HUES64 (cell line): ENCODE measurements around the gene CACNA1A.
"Not testable (repeated sequence)": the region's sequence is repeated elsewhere in the genome, so short reads cannot be mapped to it uniquely, and the experiment has no call there.

Source experiments
- H3K27ac ChIP-seq: 2 replicates; pipeline ENCODE4 v1.7.0; 2013; ENCODE audit warnings: low read depth, low read length, inconsistent platforms
- H3K27me3 ChIP-seq: 2 replicates; pipeline ENCODE4 v1.6.1; 2013; ENCODE audit warnings: mild to moderate bottlenecking, low read length; ENCODE audit not compliant: insufficient read depth
- H3K36me3 ChIP-seq: 2 replicates; pipeline ENCODE4 v1.6.1; 2013; ENCODE audit warnings: mild to moderate bottlenecking, low read length; ENCODE audit not compliant: insufficient read depth
- H3K4me1 ChIP-seq: 2 replicates; pipeline ENCODE4 v1.6.1; 2013; ENCODE audit warnings: mild to moderate bottlenecking, low read length, moderate library complexity; ENCODE audit not compliant: insufficient read depth
- H3K4me3 ChIP-seq: 2 replicates; pipeline ENCODE4 v1.5.1; 2013; ENCODE audit warnings: mild to moderate bottlenecking, low read length, moderate library complexity
- H3K9ac ChIP-seq: 2 replicates; pipeline ENCODE4 v1.6.1; 2013; ENCODE audit warnings: mild to moderate bottlenecking, low read depth, low read length
- H3K9me3 ChIP-seq: 2 replicates; pipeline ENCODE4 v1.6.1; 2013; ENCODE audit warnings: low read depth, low read length; ENCODE audit not compliant: insufficient read depth
- WGBS: fragments of 150-250, 120-280 bp; methylation state at CpG from one replicate; pipeline ENCODE4 v1.1.7; 2013; ENCODE audit warnings: missing lambda C conversion rate; 5-methylcytosine and 5-hydroxymethylcytosine counted together

CACNA1A gene

DNA sequence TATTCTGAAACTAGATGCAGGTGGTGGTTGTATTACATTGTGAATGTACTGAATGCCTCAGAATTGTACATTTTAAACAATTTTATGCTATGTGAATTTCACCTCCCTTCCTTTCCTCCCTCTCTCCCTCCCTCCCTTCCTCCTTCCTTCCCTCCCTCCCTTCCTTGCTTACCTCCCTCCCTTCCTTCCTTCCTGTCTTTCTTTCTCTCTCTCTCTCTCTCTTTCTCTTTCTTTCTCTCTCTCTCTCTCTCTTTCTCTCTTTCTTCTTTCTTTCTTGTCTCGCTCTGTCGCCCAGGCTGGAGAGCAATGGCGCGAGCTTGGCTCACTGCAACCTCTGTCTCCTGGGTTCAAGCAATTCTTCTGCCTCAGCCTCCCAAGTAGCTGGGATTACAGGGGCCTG, 318.9 kb downstream of the CACNA1A start:
- 95% methylated on average over 4 of the region's 4 CpGs for WGBS
- Histone ChIP-seq H3K4me1 (no peaks in the 10 kb centered on the region), H3K9ac (no peak overlapping the region), H3K4me3 (no peak overlapping the region), H3K36me3 (no peaks in the 10 kb centered on the region), H3K27ac (no peak overlapping the region), H3K9me3 (no peaks in the 10 kb centered on the region), H3K27me3 (no peaks in the 10 kb centered on the region)

DNA sequence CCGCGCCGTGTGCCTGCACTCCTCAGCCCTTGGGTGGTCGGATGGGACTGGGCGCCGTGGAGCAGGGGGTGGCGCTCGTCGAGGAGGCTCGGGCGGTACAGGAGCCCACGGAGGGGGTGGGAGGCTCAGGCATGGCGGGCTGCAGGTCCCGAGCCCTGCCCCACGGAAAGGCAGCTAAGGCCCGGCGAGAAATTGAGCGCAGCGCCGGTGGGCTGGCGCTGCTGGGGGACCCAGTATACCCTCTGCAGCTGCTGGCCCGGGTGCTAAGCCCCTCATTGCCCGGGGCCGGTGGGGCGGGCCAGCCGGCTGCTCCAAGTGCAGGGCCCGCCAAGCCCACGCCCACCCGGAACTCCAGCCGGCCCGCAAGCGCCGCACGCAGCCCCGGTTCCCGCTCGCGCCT, 319.6 kb downstream of the CACNA1A start:
- not testable (repeated sequence) for H3K9ac ChIP-seq, H3K36me3 ChIP-seq, H3K4me1 ChIP-seq, H3K27ac ChIP-seq, H3K4me3 ChIP-seq, H3K9me3 ChIP-seq, H3K27me3 ChIP-seq
- 90% methylated on average over 38 of the region's 38 CpGs for WGBS

DNA sequence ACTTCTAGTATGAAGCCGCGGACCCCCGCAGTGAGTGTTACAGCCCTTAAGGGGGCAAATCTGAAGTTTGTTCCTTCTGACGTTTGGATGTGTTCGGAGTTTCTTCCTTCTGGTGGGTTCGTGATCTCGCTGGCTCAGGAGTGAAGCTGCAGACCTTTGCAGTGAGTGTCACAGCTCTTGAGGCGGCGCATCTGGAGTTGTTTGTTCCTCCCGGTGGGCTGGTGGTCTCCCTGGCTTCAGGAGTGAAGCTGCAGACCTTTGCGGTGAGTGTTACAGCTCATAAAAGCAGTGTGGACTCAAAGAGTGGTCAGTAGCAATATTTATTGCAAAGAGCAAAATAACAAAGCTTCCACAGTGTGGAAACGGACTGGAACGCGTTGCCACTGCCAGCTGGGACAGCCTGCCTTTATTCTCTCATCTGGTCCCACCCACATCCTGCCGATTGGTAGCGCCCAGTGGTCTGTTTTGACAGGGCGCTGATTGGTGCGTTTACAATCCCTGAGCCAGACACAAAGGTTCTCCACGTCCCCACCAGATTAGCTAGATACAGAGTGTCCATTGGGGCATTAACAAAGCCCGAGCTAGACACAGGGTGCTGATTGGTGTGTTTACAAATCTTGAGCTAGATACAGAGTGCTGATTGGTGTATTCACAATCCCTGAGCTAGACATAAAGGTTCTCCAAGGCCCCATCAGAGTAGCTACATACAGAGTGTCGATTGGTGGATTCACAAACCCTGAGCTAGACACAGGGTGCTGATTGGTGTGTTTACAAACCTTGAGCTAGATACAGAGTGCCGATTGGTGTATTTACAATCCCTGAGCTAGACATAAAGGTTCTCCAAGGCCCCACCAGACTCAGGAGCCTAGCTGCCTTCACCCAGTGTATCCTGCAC, 320.3 kb downstream of the CACNA1A start:
- H3K27ac ChIP-seq, H3K4me3 ChIP-seq, H3K9ac ChIP-seq, H3K4me1 ChIP-seq, H3K36me3 ChIP-seq, H3K9me3 ChIP-seq, H3K27me3 ChIP-seq: not testable (repeated sequence)
- 96% methylated on average over 22 of the region's 22 CpGs for WGBS

- not testable (repeated sequence) for H3K9ac ChIP-seq, H3K9me3 ChIP-seq, H3K36me3 ChIP-seq, H3K27me3 ChIP-seq, H3K4me3 ChIP-seq, H3K4me1 ChIP-seq, H3K27ac ChIP-seq
- 89% methylated on average over 19 of the region's 23 CpGs for WGBS
Measured at GRCh38 chr19:13184926-13185325, 321.4 kb downstream of the CACNA1A start.

- Histone ChIP-seq H3K36me3 (no peaks in the 10 kb centered on the region), H3K27me3 (no peaks in the 10 kb centered on the region), H3K4me3 (no peak overlapping the region), H3K27ac (0 out of 2 replicates have a peak overlapping the region, but pooled peaks have one; percentile 40), H3K9ac (no peak overlapping the region; the same call in 1 of the 2 replicates), H3K4me1 (no peaks in the 10 kb centered on the region), H3K9me3 (no peaks in the 10 kb centered on the region)
- 90% methylated on average over 14 of the region's 16 CpGs for WGBS
Measured at GRCh38 chr19:13181747-13182388, 324.4 kb downstream of the CACNA1A start.

GRCh38 chr19:13178291-13178690, 328.0 kb downstream of the CACNA1A start:
- not testable (repeated sequence) for H3K27ac ChIP-seq, H3K4me1 ChIP-seq, H3K36me3 ChIP-seq, H3K4me3 ChIP-seq, H3K9me3 ChIP-seq, H3K9ac ChIP-seq, H3K27me3 ChIP-seq
- WGBS, result 95% methylated on average over 10 of the region's 10 CpGs

DNA sequence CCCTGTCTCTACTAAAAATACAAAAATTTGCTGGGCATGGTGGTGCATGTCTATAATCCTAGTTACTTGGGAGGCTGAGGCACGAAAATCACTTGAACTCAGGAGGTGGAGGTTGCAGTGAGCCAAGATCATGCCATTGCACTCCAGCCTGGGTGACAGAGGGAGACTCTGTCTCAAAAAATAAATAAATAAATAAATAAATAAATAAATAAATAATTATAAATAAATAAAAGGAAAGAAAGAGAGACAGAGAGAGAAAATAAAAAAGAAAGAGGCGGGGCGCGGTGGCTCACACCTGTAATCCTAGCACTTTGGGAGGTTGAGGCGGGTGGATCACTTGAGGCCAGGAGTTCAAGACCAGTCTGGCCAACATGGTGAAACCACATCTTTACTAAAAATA, 328.7 kb downstream of the CACNA1A start:
- H3K27ac ChIP-seq, H3K4me1 ChIP-seq, H3K27me3 ChIP-seq, H3K4me3 ChIP-seq, H3K36me3 ChIP-seq, H3K9ac ChIP-seq, H3K9me3 ChIP-seq: not testable (repeated sequence)
- 97% methylated on average over 5 of the region's 5 CpGs for WGBS

DNA sequence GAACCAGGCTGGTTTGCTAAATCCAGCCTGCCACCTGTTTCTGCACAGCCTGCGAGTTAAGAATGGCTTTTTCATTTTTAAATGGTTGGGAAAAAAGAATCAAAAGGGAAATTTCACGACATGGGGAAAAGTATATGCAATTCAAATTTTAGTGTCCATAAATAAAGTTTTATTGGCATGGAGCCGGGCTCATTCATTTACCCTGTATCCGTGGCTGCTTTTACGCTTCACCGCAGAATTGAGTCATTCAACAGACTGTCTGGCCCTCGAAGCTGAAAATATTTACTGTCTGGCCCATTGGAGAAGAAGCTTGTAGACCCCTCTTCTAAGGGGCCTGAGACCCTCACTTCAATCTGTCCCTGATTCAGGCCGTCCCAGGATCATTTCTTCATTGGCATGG, 329.9 kb downstream of the CACNA1A start:
- no peaks in the 10 kb centered on the region for H3K36me3 ChIP-seq
- WGBS, result 91% methylated on average over 8 of the region's 8 CpGs
- H3K27me3 ChIP-seq, result no peaks in the 10 kb centered on the region
- H3K9me3 ChIP-seq, result no peaks in the 10 kb centered on the region
- H3K9ac ChIP-seq, result no peak overlapping the region
- H3K4me3 ChIP-seq, result no peak overlapping the region
- no peak overlapping the region for H3K27ac ChIP-seq
- no peaks in the 10 kb centered on the region for H3K4me1 ChIP-seq

- Histone ChIP-seq H3K36me3 (no peaks in the 10 kb centered on the region), H3K27me3 (no peaks in the 10 kb centered on the region), H3K9ac (no peak overlapping the region), H3K4me1 (peaks cover under 1% of the 10 kb centered on the region; the same call in 1 of the 2 replicates), H3K27ac (no peak overlapping the region), H3K9me3 (no peaks in the 10 kb centered on the region), H3K4me3 (no peak overlapping the region)
- WGBS, result 93% methylated on average over 12 of the region's 12 CpGs
Measured at GRCh38 chr19:13173139-13173737, 333.0 kb downstream of the CACNA1A start.

DNA sequence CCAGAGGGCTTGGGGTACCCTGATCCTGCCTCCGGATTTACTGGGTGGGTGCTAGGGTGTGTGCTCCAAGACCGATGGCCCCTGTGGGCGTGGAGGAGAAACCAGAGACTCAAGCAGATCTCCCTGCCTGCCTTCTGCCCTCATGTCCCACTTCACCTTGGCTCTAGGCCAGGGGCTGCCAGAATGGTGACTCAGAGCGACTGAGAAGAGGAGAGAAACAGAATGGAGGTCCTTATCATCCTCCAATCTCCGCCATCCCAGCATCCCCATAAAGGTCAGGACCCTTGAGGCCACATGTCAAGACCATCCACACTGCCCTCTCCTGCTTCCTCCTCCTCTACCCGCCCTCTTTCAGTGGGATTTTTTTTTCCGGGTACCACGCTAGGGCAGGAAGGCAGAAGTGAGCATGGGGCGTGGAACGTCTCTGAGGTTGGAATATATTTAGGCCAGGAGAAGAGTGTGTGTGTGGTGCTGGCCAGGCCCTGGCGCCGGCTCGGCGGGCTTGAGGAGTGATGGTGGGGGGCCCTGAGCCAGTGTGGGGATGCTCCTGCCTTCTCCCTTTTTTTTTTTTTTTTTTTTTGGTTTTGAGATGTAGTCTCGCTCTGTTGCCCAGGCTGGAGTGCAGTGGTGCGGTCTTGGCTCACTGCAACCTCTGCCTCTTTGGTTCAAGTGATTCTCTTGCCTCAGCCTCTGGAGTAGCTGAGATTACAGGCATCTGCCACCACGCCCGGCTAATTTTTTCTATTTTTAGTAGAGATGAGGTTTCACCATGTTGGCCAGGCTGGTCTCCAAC, 333.7 kb downstream of the CACNA1A start:
- Histone ChIP-seq H3K9ac (no peak overlapping the region), H3K27ac (no peak overlapping the region)

DNA sequence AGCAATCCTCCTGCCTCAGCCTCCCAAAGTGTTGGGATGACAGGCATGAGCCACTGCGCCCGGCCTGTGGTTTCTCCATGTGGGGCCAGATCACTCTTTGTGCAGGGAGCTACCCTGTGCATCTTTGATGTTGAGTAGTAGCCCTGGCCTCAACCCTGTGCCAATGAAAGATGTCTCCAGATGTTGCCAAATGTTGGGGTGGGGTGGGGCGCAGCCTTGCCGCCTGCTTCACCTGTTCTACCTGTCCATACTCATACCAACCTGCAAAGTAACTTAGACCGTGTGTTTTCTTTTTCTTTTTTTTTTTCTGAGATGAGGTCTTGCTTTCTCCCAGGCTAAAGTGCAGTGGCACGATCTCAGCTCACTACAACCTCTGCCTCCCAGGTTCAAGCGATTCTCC, 335.1 kb downstream of the CACNA1A start:
- no peaks in the 10 kb centered on the region for H3K27me3 ChIP-seq
- H3K4me1 ChIP-seq, result peaks cover 15% of the 10 kb centered on the region
- H3K9ac ChIP-seq, result no peak overlapping the region
- H3K27ac ChIP-seq, result no peak overlapping the region
- H3K4me3 ChIP-seq, result no peak overlapping the region
- no peaks in the 10 kb centered on the region for H3K36me3 ChIP-seq
- 92% methylated on average over 7 of the region's 7 CpGs for WGBS
- H3K9me3 ChIP-seq, result no peaks in the 10 kb centered on the region

More for the DNA sequence above, 333.7 kb downstream of the CACNA1A start:
- Histone ChIP-seq H3K9me3 (no peaks in the 10 kb centered on the region), H3K4me1 (peaks cover 7% of the 10 kb centered on the region; the same call in 1 of the 2 replicates), H3K4me3 (no peak overlapping the region), H3K27me3 (no peaks in the 10 kb centered on the region), H3K36me3 (no peaks in the 10 kb centered on the region)
- WGBS, result 91% methylated on average over 18 of the region's 18 CpGs
